Activated CD8-positive, alpha-beta memory T cell treated with anti-CD3 and anti-CD28 coated beads, Interleukin-2, amount 50 U/mL, for 4 hours (primary cell): ENCODE measurements around the gene DUSP19.
A peak's percentile ranks its signal among the peaks of the same experiment; 100 is the strongest.
"Not testable (repeated sequence)": the region's sequence is repeated elsewhere in the genome, so short reads cannot be mapped to it uniquely, and the experiment has no call there.

Source experiments
- DNase-seq: peaks from one replicate; pipeline ENCODE4 v3.0.0-alpha.2; 2020

The DUSP19 gene

GRCh38 chr2:183078464-183079138, at the start of gene DUSP19:
Gene DUSP19 (plus strand): TSS chr2:183078747. CDS start chr2:183078934, 187 bp downstream.
- peak; percentile 78 for DNase-seq

- DNase-seq: no peak
These were observed 49.3 kb upstream of the DUSP19 start for GRCh38 chr2:183029219-183029618.

- no peak for DNase-seq
These were observed 46.4 kb upstream of the DUSP19 start for GRCh38 chr2:183031911-183032794.

GRCh38 chr2:183033951-183034350, 44.6 kb upstream of the DUSP19 start:
- DNase-seq: no peak

GRCh38 chr2:183034806-183035205, 43.7 kb upstream of the DUSP19 start:
- DNase-seq: no peak

GRCh38 chr2:183035298-183035953, 43.1 kb upstream of the DUSP19 start:
- DNase-seq: no peak

- no peak for DNase-seq
These were observed 42.4 kb upstream of the DUSP19 start for GRCh38 chr2:183035954-183036669.

GRCh38 chr2:183037074-183037552, 41.4 kb upstream of the DUSP19 start:
- no peak for DNase-seq

GRCh38 chr2:183037553-183038340, 40.8 kb upstream of the DUSP19 start:
- DNase-seq: peak; percentile 43

- peak; percentile 80 for DNase-seq
These were observed 39.9 kb upstream of the DUSP19 start, which contains the start of gene NCKAP1 for GRCh38 chr2:183038341-183039300. Gene NCKAP1 (minus strand): TSS chr2:183038457. CDS start chr2:183038099, 358 bp downstream.

- no peak for DNase-seq
These were observed 37.9 kb upstream of the DUSP19 start for GRCh38 chr2:183040604-183041003.

GRCh38 chr2:183043580-183043979, 35.0 kb upstream of the DUSP19 start:
- DNase-seq: not testable (repeated sequence)

GRCh38 chr2:183047486-183048125, 30.9 kb upstream of the DUSP19 start:
- DNase-seq: not testable (repeated sequence)

GRCh38 chr2:183049420-183049819, 29.1 kb upstream of the DUSP19 start:
- no peak for DNase-seq

GRCh38 chr2:183057333-183057985, 21.1 kb upstream of the DUSP19 start:
- no peak for DNase-seq

- DNase-seq: no peak
These were observed 19.0 kb upstream of the DUSP19 start for GRCh38 chr2:183059561-183059960.

GRCh38 chr2:183060571-183061231, 17.8 kb upstream of the DUSP19 start:
- DNase-seq: no peak

GRCh38 chr2:183063083-183063482, 15.5 kb upstream of the DUSP19 start:
- no peak for DNase-seq

GRCh38 chr2:183068561-183068960, 10.0 kb upstream of the DUSP19 start:
- DNase-seq: no peak
